B cell (primary cell): ENCODE data around the gene NUP93. TPM values are rescaled to one million over a fixed set of nuclear protein-coding genes. Genes with fewer than 3 reads are reported as not detected.

Experiments used
- ATAC-seq: fragments of 200-7000 bp; cut with Tn5 transposase; one replicate; pipeline ENCODE4 v1.10.0; 2021; ENCODE audit warnings: low read depth, mild to moderate bottlenecking, moderate number of reproducible peaks, moderate library complexity
- CTCF ChIA-PET: fragments of 350-600 bp; sonication (Branson Sonifier 250); formaldehyde crosslinking; loops from one replicate; lab custom pipeline; 2021; ENCODE audit warnings: antibody characterized with exemption, inconsistent platforms; lab: Charles Lee
- POLR2A ChIA-PET: fragments of 350-600 bp; sonication (Branson Sonifier 250); formaldehyde crosslinking; loops from one replicate; lab custom pipeline; 2021; ENCODE audit warnings: antibody characterized with exemption; lab: Charles Lee
- DNase-seq: peaks from one replicate; pipeline ENCODE4 v3.0.0; 2013
- H2AFZ ChIP-seq: 2 replicates; pipeline ENCODE4 v1.6.1; 2012; ENCODE audit warnings: mild to moderate bottlenecking, low read depth, low read length; ENCODE audit not compliant: insufficient read depth, poor library complexity, severe bottlenecking
- H3K27ac ChIP-seq, 2 donors: 1 replicate in 1 of 2; 2 replicates in 1 of 2; pipeline ENCODE4 v1.5.1; 2012 to 2013; ENCODE audit warnings: low read length in 2 of 2, mild to moderate bottlenecking in 2 of 2, moderate library complexity in 1 of 2
- H3K27me3 ChIP-seq, 4 experiments: fragments of 200-600 bp in 1 of 4; sonication (generic) in 1 of 4; replicated peaks in 1 of 4; 1 replicate in 2 of 4; 2 replicates in 2 of 4; pipeline versions ENCODE4 v1.6.1 to v1.7.0; 2013 to 2016; ENCODE audit warnings: low read length in 3 of 4, mild to moderate bottlenecking in 2 of 4, mixed read lengths in 1 of 4, moderate library complexity in 1 of 4; ENCODE audit not compliant: insufficient read depth in 4 of 4, control insufficient read depth in 3 of 4; ENCODE audit errors: control extremely low read depth in 1 of 4
- H3K36me3 ChIP-seq, 2 experiments: replicated peaks in 1 of 2; 1 replicate in 1 of 2; 2 replicates in 1 of 2; pipeline versions ENCODE4 v1.6.1 to v1.7.1; 2013; ENCODE audit warnings: low read length in 1 of 2; ENCODE audit not compliant: insufficient read depth in 2 of 2, control insufficient read depth in 1 of 2; ENCODE audit errors: control extremely low read depth in 1 of 2, extremely low read depth in 1 of 2
- H3K4me1 ChIP-seq, 2 donors: fragments of 200-600 bp in 1 of 2; sonication (generic) in 1 of 2; 1 replicate in 1 of 2; 2 replicates in 1 of 2; pipeline versions ENCODE4 v1.5.1 to v1.6.1; 2013 to 2017; ENCODE audit warnings: low read length in 2 of 2; ENCODE audit not compliant: control insufficient read depth in 2 of 2, insufficient read depth in 2 of 2
- H3K4me2 ChIP-seq: replicated peaks from 2 replicates; pipeline ENCODE3; 2012; ENCODE audit warnings: mild to moderate bottlenecking, low read depth, low read length; ENCODE audit not compliant: poor library complexity, severe bottlenecking
- H3K4me3 ChIP-seq, 5 experiments: fragments of 200-600 bp in 1 of 5; sonication (generic) in 1 of 5; 1 replicate in 3 of 5; 2 replicates in 2 of 5; pipeline versions ENCODE4 v1.5.1 to v1.7.0; 2011 to 2016; ENCODE audit warnings: low read length in 4 of 5, mild to moderate bottlenecking in 4 of 5, low read depth in 2 of 5, control low read depth in 1 of 5, moderate library complexity in 1 of 5; ENCODE audit not compliant: insufficient read depth in 1 of 5; ENCODE audit errors: control extremely low read depth in 1 of 5, extremely low read depth in 1 of 5
- H3K79me2 ChIP-seq: fragments of 200-600 bp; sonication (generic); one replicate; pipeline ENCODE4 v1.6.0; 2016; ENCODE audit warnings: low read length; ENCODE audit not compliant: control insufficient read depth, insufficient read depth
- H3K9ac ChIP-seq: fragments of 200-600 bp; sonication (generic); 2 replicates; pipeline ENCODE4 v1.6.1; 2017; ENCODE audit warnings: mild to moderate bottlenecking, low read length, moderate library complexity
- H3K9me3 ChIP-seq, 3 donors: one replicate each; pipeline versions ENCODE4 v1.6.1 to v1.7.1; 2013; ENCODE audit warnings: low read length in 2 of 3; ENCODE audit not compliant: control insufficient read depth in 2 of 3, insufficient read depth in 1 of 3; ENCODE audit errors: control extremely low read depth in 1 of 3
- H4K20me1 ChIP-seq: 2 replicates; pipeline ENCODE4 v1.6.0; 2012; ENCODE audit warnings: mild to moderate bottlenecking, low read length; ENCODE audit not compliant: insufficient read depth, control insufficient read depth, poor library complexity, severe bottlenecking
- H3K27ac Mint-ChIP-seq: one replicate; pipeline ENCODE4 v1.8.0; 2021; ENCODE audit warnings: mixed read lengths
- H3K27me3 Mint-ChIP-seq: one replicate; pipeline ENCODE4 v1.8.0; 2021; ENCODE audit warnings: mixed read lengths
- H3K4me1 Mint-ChIP-seq: one replicate; pipeline ENCODE4 v1.8.0; 2021; ENCODE audit warnings: mixed read lengths
- H3K4me3 Mint-ChIP-seq: one replicate; pipeline ENCODE4 v1.8.0; 2021; ENCODE audit warnings: mixed read lengths
- H3K9me3 Mint-ChIP-seq: one replicate; pipeline ENCODE4 v1.8.0; 2022; ENCODE audit warnings: mixed read lengths; ENCODE audit not compliant: insufficient read depth
- EZH2 ChIP-seq: IDR thresholded peaks from 2 replicates; pipeline ENCODE4 v1.6.1; 2012; ENCODE audit warnings: borderline replicate concordance, low read depth, mild to moderate bottlenecking, moderate library complexity, low read length; ENCODE audit not compliant: insufficient read depth, poor library complexity, severe bottlenecking
- WGBS: methylation state at CpG from one replicate; pipeline ENCODE4 v1.1.5; 2013; ENCODE audit warnings: missing lambda C conversion rate; ENCODE audit not compliant: insufficient coverage; 5-methylcytosine and 5-hydroxymethylcytosine counted together
- intact Hi-C: fragments of 100-400 bp; cut with micrococcal nuclease; formaldehyde crosslinking; loops from one replicate; pipeline ENCODE4 v1.10.0; 2022
- polyA plus RNA-seq: library from polyadenylated mRNA; depleted of rRNA; stranded (reverse); fragments of >200 nt; gene quantifications from 2 replicates; pipeline ENCODE4 v1.2.3, GENCODE V29; 2012
- total RNA-seq, 2 donors: library from RNA; stranded (reverse); fragments of 120-200 nt in 1 of 2; gene quantifications; 1 replicate in 1 of 2; 2 replicates in 1 of 2; pipeline versions ENCODE4 v1.2.3 to v1.2.4, GENCODE V29; 2013 to 2022
- TF ChIP-seq, protein P1 (sequence below): fragments of 200-600 bp; IDR thresholded peaks from one replicate; pipeline ENCODE4 v1.8.0; 2022; ENCODE audit warnings: antibody characterized with exemption, mild to moderate bottlenecking

Gene NUP93
- total and polyA plus RNA-seq, 2 donors (not counting 1 experiment from before 2014, with no cell fraction given), result 23.6 to 64.6 TPM

DNA sequence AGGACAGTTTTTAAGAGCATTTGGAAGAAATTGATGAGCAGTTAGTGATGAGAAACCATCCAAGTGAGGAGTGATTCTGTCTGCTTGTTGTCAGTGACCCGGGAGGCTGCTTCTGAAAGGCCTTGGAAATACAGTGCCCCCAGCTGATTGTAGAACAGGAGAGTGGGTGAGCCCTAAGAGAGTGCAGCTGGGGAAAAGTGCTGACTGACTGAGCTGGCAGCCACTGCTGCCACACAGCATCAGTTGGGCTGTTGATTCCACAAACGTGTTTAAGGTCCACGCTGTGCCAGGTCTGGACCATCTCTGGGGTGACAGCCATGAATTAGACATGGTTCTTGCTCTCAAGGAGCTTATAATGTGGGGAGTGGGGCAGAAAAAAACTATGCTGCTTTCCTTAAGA is 18.9 kb downstream of the NUP93 start:
- peaks cover 0 to 29% of the 10 kb centered on the region in 2 experiments for H3K36me3 ChIP-seq
- 100% methylated on average over 3 of the region's 3 CpGs for WGBS
- no peaks in the 10 kb centered on the region for H3K27me3 Mint-ChIP-seq
- ChIA-PET CTCF (interaction anchor here (0.6 kb wide), 1 partner anchor 811 kb away, joined by 3 read pairs; no protein-coding TSS in a partner anchor), POLR2A (no interaction called here)
- peaks cover 2% of the 10 kb centered on the region for H3K4me1 Mint-ChIP-seq
- H2AFZ ChIP-seq, result no peak overlapping the region
- no peaks in the 10 kb centered on the region for H3K4me1 ChIP-seq
- TF ChIP-seq, protein P1, sequence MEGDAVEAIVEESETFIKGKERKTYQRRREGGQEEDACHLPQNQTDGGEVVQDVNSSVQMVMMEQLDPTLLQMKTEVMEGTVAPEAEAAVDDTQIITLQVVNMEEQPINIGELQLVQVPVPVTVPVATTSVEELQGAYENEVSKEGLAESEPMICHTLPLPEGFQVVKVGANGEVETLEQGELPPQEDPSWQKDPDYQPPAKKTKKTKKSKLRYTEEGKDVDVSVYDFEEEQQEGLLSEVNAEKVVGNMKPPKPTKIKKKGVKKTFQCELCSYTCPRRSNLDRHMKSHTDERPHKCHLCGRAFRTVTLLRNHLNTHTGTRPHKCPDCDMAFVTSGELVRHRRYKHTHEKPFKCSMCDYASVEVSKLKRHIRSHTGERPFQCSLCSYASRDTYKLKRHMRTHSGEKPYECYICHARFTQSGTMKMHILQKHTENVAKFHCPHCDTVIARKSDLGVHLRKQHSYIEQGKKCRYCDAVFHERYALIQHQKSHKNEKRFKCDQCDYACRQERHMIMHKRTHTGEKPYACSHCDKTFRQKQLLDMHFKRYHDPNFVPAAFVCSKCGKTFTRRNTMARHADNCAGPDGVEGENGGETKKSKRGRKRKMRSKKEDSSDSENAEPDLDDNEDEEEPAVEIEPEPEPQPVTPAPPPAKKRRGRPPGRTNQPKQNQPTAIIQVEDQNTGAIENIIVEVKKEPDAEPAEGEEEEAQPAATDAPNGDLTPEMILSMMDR, result no peak
- no peak for TF ChIP-seq EZH2
- ATAC-seq (no peak), DNase-seq (no peak)
- H3K4me3 Mint-ChIP-seq, result no peak overlapping the region
- H4K20me1 ChIP-seq, result peaks cover 2% of the 10 kb centered on the region
- intact Hi-C loops, result no loop called here
- H3K9ac ChIP-seq, result no peak overlapping the region
- H3K9me3 ChIP-seq, result peaks cover 0 to 2% (median 0%) of the 10 kb centered on the region in 3 donors
- H3K27me3 ChIP-seq, result no peaks in the 10 kb centered on the region
- H3K4me3 ChIP-seq, result no peak overlapping the region
- no peak overlapping the region for H3K27ac ChIP-seq
- peaks cover 42% of the 10 kb centered on the region for H3K79me2 ChIP-seq
- H3K4me2 ChIP-seq, result no peak overlapping the region
- no peak overlapping the region for H3K27ac Mint-ChIP-seq
- peaks cover 1% of the 10 kb centered on the region for H3K9me3 Mint-ChIP-seq

DNA sequence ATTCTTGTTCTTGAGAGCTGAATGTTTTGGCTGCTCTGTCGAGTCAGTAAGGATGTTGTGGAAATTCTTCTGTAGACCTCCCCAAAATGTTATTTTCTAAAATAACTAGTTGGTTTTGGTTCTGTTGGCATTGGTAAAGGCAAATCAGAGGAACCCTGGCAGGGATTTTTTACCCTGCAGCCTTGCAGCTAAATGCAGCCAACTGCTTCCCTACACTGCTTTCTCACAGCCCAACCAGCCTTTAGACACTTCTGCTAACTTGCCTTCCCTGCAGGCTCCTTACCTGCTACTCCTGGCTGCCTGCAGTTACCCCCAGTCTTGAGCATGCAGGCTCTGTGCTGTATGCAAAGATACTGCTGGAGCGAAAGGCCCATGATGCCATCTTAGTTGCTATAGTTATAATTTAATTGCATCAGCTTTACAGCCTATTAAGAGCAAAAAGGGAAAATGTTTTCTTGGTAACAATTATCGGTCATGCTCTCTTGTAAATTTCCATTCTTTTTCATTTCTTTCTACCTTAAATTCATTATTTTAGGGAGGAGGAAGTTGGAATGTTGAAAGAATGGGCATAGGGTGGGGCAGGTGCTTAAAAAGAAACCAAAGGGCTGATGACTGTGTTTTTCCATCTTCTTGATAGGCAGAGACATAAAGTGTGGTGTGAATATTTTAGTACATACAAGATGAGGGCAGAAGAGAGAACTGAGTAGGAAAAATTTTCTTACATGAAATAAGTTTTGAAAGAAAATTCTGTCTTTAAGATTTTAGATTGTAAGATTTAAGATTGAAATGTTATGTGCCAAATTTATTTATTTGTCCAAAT is 20.0 kb downstream of the NUP93 start:
- Mint-ChIP-seq H3K4me1 (peaks cover 2% of the 10 kb centered on the region), H3K27ac (no peak overlapping the region), H3K4me3 (no peak overlapping the region), H3K9me3 (peaks cover 3% of the 10 kb centered on the region), H3K27me3 (no peaks in the 10 kb centered on the region)
- no peak overlapping the region for H3K4me3 ChIP-seq
- ChIA-PET POLR2A (no interaction called here), CTCF (no interaction called here)
- intact Hi-C loops, result no loop called here
- H3K27ac ChIP-seq, result no peak overlapping the region
- peaks cover 0 to 10% (median 5%) of the 10 kb centered on the region in 3 donors for H3K9me3 ChIP-seq
- no CpG with 5 or more reads among the region's 3 CpGs for WGBS
- TF ChIP-seq, protein P1, result no peak
- no peak for TF ChIP-seq EZH2
- no peak overlapping the region for H2AFZ ChIP-seq
- peaks cover 0 to 29% of the 10 kb centered on the region in 2 experiments for H3K36me3 ChIP-seq
- no peak overlapping the region for H3K9ac ChIP-seq
- ATAC-seq, result no peak
- H3K4me2 ChIP-seq, result no peak overlapping the region
- no peaks in the 10 kb centered on the region for H3K27me3 ChIP-seq
- H4K20me1 ChIP-seq, result no peaks in the 10 kb centered on the region
- DNase-seq, result no peak
- H3K4me1 ChIP-seq, result no peaks in the 10 kb centered on the region
- peaks cover 35% of the 10 kb centered on the region for H3K79me2 ChIP-seq
